ENCODE measurements around the gene ERMARD.
A peak's percentile ranks its signal among the peaks of the same experiment; 100 is the strongest.

Gene ERMARD

GRCh38 chr6:169723991-169724493 is 27.4 kb upstream of the ERMARD start:
- FAIRE-seq: no peak
- DNase-seq (ENCODE audit: insufficient read length, low spot score): no peak
- no peak for TF ChIP-seq CTCF (IDR thresholded peaks at IDR 0.05; ENCODE audit: insufficient read depth, missing control alignments)

- DNase-seq (ENCODE audit: insufficient read length, low spot score) (peak; percentile 29), FAIRE-seq (no peak)
- TF ChIP-seq CTCF (IDR thresholded peaks at IDR 0.05; ENCODE audit: insufficient read depth, missing control alignments): no peak
These were observed 26.8 kb upstream of the ERMARD start, which contains the start of gene PHF10 for GRCh38 chr6:169724494-169725124. Gene PHF10 (minus strand): TSS chr6:169724500. CDS start chr6:169723931, 569 bp downstream.

- no peak for FAIRE-seq
- DNase-seq (ENCODE audit: insufficient read length, low spot score): no peak
- TF ChIP-seq CTCF (IDR thresholded peaks at IDR 0.05; ENCODE audit: insufficient read depth, missing control alignments): no peak
These were observed 26.0 kb upstream of the ERMARD start for GRCh38 chr6:169725125-169726048.

GRCh38 chr6:169726049-169726400 is 25.4 kb upstream of the ERMARD start:
- TF ChIP-seq CTCF (IDR thresholded peaks at IDR 0.05; ENCODE audit: insufficient read depth, missing control alignments): no peak
- DNase-seq (ENCODE audit: insufficient read length, low spot score) (no peak), FAIRE-seq (no peak)

- FAIRE-seq (no peak), DNase-seq (ENCODE audit: insufficient read length, low spot score) (no peak)
- TF ChIP-seq CTCF (IDR thresholded peaks at IDR 0.05; ENCODE audit: insufficient read depth, missing control alignments): no peak
These were observed 24.5 kb upstream of the ERMARD start for GRCh38 chr6:169726963-169727362.

- FAIRE-seq (no peak), DNase-seq (ENCODE audit: insufficient read length, low spot score) (no peak)
- TF ChIP-seq CTCF (IDR thresholded peaks at IDR 0.05; ENCODE audit: insufficient read depth, missing control alignments): no peak
These were observed 21.5 kb upstream of the ERMARD start for GRCh38 chr6:169729961-169730360.

Measured in D721Med (cell line).